AG20443 (cell line): ENCODE data around the gene SUMO4.

Source experiments
- DNase-seq: peaks from one replicate; pipeline ENCODE4 v3.0.0; 2012; ENCODE audit warnings: low spot score, mixed read lengths

SUMO4 gene

DNA sequence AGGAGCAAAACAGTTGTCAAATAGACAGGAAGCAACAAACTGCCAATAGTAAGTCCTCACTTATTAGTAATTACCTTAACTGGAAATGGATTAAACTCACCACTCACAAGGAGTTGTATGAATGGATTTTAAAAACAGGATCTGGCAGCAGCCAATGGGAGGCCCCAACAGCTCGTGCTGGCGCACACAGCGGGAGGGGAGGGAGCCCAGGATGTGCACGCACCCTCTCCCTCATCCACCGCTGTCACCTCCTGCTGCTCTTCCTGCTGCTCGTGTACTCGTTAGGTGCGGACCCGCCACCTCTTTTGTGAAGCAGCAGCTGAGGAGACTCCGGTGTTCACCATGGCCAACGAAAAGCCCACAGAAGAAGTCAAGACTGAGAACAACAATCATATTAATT lies at the start of gene SUMO4:
SUMO4 (plus strand) TSS at position 213 of the 400 bp plus-strand sequence; CDS start at position 343, 130 bp downstream.
- no peak for DNase-seq

DNA sequence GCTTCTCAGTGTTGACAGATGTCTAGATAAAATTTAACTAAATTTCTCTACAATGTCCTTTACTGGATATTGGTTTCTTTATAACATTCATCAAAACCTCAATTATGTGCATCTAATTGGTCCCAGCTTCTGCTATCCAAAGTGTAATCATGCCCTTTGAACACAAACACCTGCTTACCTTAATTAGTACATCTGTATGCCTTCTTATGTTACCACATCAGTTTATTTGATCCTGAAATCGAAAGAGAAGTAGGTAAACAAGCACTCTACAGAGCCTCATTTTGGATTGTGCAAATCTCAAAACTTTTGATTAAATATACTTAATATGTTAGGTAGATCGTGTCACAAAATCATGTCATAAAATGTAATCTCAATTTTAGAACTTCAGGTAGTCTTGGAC lies 46.1 kb upstream of the SUMO4 start:
- DNase-seq = no peak

DNA sequence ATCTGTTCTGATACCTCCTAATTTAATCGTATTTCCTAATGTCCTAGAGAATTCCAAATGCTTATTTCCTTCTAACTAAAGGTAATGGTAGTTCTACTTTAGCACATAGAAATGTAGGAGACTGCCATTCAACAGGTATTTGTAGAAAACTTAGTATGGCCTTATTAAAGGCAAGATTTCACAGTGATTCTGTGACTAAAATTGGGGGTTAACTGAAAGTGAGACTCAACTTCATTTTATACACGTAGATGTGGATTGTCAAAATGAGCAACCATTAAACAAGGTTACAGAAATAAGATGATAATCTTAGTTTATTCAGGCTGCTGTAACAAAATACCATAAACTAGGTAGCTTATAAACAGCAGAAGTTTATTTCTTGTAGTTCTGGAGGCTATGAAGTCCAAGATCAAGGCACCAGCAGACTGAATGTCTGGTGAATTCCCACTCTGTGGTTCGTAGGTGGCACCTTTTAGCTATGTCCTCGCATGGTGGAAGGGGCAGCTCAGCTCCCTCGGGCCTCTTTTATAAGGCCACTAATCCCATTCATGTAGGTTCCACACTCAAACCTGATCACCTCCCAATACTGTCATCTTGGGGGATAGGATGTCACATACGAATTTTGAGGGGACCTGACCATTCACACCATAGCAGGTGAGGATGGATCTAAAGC lies 43.8 kb upstream of the SUMO4 start:
- no peak for DNase-seq

DNA sequence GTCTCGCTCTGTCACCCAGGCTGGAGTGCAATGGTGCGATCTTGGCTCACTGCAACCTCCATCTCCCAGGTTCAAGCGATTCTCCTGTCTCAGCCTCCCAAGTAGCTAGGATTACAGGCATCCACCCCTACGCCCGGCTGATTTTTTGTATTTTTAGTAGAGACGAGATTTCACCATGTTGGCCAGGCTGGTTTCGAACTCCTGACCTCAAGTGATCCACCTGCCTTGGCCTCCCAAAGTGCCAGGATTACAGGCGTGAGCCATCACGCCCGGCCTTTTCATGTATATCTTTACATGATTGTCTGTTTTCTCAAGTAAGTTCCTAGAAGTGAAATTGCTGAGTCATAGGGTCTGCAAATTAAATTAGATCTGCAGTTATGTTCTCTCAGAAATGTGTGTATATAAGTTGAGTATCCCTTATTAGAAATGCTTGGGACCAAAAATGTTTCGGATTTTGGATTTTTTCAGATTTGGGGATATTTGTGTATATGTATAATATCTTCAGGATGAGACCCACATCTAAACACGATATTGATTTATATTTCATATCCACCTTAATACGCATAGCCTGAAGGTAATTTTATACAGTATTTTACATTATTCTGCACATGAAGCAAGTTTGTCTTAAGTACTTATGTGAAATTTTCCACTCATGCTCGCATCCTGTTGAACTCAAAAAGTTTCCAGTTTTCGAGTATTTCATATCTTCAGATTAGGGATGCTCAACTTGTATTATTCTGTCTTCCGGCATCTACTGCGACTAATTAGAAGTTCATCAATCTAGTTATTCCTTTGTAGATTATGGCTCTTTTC lies 42.1 kb upstream of the SUMO4 start:
- DNase-seq = no peak

DNA sequence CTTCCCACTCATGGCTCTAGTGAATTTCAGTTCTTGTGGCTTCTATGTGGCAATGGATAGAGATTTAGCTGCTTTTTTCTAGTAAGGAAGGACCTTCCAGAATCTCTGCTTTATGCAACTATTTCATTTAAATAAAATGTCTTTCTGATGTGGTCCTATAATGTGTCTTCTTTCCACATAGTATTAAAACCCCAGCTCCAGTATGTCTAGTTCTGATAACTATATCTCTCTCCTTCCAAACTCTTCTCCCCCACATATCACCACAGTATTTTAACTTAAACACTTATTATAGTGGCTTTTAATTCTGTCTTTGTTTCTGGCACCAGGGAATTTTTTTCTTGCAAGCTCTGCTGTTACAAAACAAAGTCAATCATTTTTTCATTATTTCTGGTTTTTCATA lies 40.6 kb upstream of the SUMO4 start:
- DNase-seq = no peak

DNA sequence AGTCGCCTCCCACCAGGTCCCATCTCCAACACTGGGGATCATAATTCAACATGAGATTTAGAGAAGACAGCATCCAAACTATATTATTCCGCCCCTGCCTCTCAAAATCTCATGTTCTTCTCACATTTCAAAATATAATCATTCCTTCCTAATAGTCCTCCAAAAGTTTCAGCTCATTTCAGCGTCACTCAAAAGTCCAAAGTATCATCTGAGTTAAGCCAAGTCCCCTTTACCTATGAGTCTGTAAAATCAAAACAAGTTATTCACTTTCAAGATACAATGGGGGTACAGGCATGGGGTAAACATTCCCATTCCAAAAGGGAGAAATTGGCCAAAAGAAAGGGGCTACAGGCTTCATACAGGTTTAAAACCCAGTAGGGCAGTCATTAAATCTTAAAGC lies 39.5 kb upstream of the SUMO4 start:
- DNase-seq = no peak

DNA sequence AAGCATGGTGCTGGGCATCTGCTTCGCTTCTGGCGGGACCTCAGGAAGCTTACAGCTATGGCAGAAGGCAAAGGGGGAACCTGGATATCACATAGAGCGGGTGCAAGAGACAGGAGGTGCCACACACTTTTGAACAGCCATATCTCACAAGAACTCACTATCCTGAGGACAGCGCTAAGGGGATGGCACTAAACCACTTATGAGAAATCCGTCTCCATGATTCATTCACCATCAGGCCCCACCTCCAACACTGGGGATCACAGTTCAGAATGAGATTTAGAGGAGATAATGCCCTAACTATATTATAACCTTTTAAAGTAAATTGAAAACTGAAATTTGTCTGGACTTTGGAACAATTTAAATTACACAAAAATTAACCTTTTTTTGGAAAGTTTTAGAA lies 37.8 kb upstream of the SUMO4 start:
- DNase-seq = no peak

DNA sequence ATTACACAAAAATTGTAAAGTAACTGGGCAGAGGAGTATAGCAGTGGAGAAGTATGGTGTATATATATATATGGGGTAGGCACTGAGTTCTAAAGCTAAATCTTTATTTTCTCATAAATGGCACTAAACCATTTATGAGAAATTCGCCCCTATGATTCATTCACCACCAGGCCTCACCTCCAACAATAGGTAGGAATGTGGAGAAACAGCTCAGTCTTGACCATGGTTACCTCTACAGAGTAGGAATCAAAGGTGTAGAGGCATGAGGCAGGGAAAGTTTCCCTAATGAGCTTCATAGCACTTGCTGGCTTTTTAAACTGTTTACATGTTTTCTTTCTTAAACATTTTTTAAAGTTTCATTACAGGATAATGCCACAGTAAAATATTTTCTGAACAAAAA lies 36.9 kb upstream of the SUMO4 start:
- DNase-seq = no peak

DNA sequence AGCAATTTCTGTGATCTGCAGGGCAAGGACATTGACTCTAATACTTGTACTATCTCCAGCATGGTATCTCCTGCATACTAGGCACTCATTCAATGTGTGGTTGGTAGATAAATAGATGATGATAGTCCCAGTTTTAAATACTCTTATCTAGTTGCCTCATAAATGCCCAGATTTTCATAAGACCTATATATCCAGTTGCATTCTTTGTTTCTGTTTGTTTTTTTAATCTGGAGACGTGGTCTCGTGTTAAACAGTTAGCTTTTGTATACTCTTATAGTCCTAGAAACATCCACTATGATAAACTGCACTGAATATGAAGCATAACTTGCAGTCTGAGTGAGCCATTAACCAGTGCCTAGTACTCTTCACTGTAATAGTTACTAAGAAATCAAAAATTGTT lies 35.5 kb upstream of the SUMO4 start:
- DNase-seq = no peak

DNA sequence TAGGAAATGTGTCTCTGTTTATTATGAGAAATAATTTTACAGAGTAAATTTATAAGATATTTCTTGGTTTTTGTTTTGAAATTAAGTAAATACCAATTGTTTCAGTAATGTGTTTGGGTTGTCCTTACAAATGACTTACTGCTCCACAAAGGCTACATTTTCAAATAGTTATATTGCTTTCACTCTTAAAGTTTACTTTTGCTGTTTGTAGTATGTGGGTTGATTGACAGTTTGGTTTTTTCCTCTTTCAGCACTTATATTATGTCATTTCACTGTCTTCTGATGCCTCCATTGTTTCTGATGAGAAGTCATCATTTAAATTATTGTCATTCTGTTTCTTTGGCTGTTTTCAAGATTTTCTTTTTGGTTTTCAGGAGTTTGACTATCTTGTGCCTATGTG lies 34.9 kb upstream of the SUMO4 start:
- no peak for DNase-seq

DNA sequence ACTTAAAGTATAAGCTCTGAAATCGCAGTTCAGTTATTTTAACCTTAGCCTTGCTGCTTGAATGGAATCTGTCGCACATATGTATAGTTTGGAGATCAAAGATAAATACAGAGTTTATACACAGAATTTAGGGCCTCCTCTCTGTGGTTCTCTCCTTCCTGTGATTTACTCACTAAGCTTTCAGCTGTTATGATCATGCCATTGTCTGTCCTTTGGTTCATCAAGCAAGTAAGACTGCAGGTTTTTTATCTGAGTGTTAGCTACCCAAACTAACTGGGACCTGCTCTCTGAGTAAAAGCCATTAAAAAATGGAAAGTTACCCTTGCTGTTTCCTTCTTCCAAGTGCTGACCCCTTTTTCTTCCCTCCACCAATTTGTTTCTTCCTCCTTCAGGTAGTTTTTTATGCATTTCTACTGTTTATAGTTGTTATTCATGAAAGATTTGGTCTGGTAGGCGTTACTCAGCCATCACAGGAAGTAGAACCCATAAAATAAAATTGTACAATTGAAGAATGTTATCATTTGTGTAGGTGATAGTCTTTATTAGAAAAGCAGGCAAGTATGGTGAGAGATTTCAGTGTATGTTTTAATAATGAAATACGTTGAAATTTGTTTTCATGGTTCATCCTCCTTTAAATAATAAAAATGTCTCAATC lies 33.7 kb upstream of the SUMO4 start:
- DNase-seq = no peak

DNA sequence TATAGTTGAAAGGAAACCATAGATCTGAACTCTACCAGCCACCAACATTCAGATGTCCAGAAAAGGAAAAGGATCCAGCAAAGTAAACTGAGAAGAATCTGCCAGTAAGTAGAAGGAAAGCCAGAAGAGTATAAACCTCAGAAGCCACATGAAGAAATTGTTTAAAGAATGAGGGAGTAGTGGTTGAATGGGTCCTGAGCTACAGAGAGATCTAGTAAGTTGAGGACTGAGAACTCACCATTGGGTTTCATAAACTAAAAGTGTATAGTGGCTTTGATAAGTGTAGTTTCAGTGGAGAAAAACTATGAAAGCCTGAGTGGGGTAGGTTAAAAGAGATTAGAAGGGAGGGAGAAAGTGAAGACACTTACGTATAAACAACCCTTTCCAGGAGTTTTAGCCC lies 32.0 kb upstream of the SUMO4 start:
- no peak for DNase-seq

DNA sequence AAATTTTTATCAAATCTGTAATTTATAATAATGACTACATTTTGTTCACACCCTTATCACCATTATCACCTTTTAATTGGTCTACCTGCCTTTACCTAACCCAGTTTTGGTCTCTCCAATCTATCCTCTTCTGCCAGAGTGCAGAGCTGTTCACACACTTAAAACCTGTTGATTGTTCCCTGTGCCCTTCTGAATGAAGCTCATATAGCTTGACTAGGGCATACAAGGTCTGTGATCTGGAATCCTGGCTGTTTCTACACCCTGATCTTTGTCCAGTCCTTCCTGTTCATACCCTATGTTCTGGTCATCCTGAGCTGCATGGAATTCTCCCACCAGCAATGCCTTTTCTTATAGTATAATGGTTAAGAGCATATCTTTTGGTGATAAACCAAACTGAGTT lies 28.9 kb upstream of the SUMO4 start:
- DNase-seq = no peak

DNA sequence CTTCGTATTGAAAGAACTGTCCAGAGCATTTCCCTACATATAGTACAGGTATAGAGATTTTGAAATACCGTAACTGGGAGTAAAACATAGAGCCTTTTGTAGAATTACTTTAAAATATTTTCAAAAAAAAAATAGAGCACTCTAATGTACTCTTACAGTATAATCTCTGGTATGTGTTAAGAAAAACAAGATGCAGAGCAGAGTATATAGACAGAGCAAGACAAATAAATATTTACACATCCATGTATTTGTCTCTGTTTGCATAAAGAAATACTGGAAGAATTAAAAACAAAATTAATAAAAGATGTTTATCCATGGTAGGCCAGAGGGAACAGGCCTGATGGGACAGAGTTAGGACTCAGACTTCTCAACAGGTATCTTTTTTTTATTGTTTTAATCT lies 28.0 kb upstream of the SUMO4 start:
- DNase-seq = no peak

DNA sequence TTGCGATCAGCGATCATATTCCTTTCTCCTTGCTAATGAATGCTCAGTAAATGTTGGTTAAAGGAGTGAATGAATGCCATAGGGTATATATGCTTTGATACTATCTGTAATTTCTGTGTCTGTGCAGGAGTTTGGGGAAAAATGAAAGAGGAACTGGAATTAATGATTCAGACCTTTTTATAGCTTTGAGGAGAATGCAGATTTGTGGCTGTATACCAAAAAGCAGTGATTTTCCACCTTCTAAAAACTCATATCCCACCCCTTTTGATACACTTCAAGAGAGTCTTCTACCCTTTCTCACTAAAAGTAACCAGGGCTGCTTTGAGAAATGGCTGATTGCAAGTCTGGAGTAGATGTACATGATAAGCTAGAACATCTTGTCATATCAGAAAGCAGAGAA lies 26.6 kb upstream of the SUMO4 start:
- no peak for DNase-seq

DNA sequence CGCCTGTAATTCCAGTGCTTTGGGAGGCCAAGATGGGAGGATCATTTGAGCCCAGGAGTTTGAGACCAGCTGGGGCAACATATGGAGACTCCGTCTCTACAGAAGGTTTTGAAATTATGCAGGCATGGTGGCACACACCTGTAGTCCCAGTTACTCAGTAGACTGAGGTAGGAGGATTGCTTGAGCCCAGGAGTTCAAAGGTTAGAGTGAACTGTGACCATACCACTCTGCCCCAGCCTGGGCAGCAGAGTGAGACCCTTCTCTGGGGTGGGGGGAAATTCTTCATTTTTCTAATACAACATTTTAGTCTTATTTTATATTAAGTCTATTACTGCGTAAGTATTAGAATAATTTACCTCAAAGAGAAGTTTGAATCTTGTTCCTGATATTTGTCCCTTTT lies 20.1 kb upstream of the SUMO4 start:
- no peak for DNase-seq

DNA sequence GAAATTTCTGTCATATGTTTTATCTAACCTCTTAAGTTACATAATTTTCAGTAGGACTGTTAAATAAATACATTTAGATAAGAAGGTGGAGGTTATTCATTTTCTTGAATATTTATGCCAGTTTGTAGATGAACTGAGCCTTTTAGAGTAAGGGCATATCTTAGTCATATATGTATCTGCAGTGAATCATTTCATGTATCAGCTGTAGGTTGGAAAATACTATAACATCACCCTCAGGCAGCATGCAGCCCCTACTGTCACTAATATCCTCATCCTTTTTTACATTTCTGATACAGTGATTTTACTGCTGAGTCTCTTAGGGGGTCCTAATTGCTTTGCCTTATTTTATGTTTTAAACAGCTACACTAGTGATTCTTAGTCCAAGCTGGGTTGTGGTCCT lies 19.5 kb upstream of the SUMO4 start:
- DNase-seq = no peak

DNA sequence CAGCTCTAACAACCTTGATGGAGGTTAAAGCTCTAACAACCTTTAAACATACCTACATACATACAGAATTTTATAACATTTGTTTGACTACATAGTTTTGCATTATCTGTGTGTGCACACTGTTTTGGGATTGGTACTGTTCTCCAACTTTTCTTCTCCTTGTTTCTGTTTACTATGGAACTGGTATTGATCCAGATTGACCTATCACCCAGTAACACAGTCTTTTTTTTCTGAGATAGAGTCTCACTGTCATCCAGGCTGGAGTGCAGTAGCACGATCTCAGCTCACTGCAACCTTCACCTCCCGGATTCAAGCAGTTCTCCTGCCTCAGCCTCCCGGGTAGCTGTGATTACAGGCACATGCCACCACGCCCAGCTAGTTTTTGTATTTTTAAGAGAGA lies 16.7 kb upstream of the SUMO4 start:
- DNase-seq = no peak

DNA sequence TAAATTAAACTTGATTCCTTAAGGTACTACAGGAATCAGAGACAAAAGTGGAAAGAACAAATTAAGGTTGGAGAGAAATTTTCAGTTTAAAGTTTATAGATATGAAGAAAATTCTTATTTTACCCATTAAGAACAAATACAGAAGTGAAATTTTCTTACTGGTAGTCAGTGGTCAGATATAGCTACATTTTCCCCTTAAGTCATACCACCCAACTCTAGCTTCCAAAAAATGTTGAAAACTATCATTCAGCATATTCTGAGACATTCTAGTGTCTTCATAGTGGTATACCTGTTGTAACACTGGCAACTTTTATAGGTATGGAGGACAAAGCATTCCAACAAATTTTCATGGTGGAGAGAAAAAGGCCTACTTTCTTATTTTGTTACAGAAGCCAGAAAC lies 15.6 kb upstream of the SUMO4 start:
- DNase-seq = no peak

DNA sequence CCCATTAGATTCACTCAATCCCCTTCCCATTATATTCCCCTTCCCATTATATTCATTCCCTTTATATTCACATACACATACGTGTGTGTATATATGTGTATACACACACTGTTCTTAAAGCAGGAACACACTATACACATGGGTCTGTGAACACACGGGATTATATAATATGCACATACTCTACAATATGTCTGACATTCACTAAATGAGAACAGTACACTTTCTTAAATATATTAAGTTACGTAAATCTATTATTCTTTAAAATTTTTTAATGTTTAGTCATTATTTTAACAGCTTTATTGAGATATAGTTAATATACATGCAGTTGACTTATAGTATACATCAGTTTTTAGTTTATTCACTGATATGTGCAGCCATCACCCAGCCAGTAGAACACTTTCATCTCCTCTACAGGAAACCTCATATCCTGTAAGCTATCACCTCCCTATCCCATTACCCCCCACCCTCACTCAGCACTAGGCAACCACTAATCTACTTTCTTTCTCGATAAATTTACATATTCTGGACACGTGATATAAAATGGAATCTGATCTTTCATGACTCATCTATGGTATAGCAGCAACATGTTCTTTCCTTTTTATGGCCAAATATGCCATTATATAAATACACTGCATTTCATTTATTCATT lies 13.9 kb upstream of the SUMO4 start:
- DNase-seq = no peak

DNA sequence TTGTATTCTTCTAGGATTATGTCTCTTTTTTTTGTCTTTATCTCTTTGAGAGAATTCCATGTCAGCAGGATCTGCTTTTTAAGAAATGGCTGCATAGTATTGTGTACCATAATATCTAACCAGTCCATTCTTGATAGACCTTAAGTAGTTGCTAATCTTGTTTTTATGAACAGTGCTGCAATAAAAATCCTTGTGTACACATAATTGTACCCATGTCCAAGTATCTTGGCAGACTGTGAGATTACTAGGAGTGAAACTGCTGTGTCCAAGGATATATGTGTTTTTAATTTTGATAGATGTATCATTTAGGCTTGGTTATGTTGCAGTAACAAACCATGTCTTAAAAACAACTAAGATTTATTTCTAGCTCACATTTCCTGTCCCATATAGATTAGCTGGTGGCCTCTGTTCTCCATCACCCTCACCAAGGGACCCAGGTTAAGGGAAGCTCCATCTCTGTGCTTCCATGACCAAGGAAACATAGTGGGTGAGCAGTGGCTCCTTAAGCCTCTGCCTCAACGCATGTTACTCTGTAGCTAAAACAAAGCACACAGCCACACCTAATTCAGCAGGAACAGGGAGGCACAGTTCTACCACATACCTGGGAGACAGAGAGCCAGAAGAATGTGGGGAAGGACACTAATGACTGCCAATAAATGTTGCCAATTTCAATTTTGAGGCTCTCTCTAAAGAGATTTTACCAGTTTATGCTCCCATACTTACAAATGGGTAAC lies 12.1 kb upstream of the SUMO4 start:
- DNase-seq = no peak
